C4-2B (cell line): ENCODE results near the gene EIF2B2.

Experiments used
- H3K27ac ChIP-seq: fragments of 450-650 bp; 2 replicates; pipeline ENCODE4 v1.5.1; 2017
- ZFX ChIP-seq: fragments of 450-650 bp; IDR thresholded peaks from 2 replicates; pipeline ENCODE4 v1.6.1; 2017
- TF ChIP-seq, protein P1 (sequence below): fragments of 450-650 bp; conservative IDR thresholded peaks from 2 replicates; pipeline ENCODE4 v1.5.1; 2017; ENCODE audit warnings: mild to moderate bottlenecking

EIF2B2 gene

GRCh38 chr14:75050852-75051555, 48.3 kb downstream of the EIF2B2 start, which contains the start of gene MLH3:
Gene MLH3 (minus strand): TSS chr14:75051467. CDS start chr14:75049655, 1,812 bp downstream.
- TF ChIP-seq, protein P1, sequence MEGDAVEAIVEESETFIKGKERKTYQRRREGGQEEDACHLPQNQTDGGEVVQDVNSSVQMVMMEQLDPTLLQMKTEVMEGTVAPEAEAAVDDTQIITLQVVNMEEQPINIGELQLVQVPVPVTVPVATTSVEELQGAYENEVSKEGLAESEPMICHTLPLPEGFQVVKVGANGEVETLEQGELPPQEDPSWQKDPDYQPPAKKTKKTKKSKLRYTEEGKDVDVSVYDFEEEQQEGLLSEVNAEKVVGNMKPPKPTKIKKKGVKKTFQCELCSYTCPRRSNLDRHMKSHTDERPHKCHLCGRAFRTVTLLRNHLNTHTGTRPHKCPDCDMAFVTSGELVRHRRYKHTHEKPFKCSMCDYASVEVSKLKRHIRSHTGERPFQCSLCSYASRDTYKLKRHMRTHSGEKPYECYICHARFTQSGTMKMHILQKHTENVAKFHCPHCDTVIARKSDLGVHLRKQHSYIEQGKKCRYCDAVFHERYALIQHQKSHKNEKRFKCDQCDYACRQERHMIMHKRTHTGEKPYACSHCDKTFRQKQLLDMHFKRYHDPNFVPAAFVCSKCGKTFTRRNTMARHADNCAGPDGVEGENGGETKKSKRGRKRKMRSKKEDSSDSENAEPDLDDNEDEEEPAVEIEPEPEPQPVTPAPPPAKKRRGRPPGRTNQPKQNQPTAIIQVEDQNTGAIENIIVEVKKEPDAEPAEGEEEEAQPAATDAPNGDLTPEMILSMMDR = no peak
- TF ChIP-seq ZFX = peak; percentile 99
- H3K27ac ChIP-seq = peak within 1 kb of the TSS; percentile 84

- H3K27ac ChIP-seq = peak overlapping the region; percentile 84
- no peak for TF ChIP-seq ZFX
Observed at GRCh38 chr14:75051556-75051899, 48.8 kb downstream of the EIF2B2 start.

GRCh38 chr14:75053396-75054291, 50.9 kb downstream of the EIF2B2 start:
- H3K27ac ChIP-seq = no peak overlapping the region

DNA sequence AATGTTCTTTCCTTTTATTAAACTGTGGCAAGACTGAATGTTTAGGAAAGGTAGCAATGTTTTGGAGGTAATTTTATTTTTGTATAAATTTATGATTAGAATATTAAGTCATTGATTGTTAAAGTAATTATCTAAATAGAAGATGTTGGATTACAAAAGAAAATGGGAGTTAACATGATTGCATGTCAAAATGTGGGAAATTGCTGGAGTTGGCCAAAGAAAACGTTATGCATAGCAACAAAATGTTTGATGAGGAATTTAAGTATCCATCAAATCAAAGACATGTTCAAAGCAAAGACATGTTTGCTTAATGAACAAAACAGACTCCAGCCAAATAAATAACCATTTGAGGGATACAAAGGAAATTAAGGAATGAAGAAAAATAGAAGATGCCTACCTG, 51.7 kb downstream of the EIF2B2 start:
- no peak for TF ChIP-seq ZFX
- TF ChIP-seq, protein P1 = no peak
- no peak overlapping the region for H3K27ac ChIP-seq

More at GRCh38 chr14:75053396-75054291, 50.9 kb downstream of the EIF2B2 start:
- no peak for TF ChIP-seq ZFX
- TF ChIP-seq, protein P1 = no peak

- TF ChIP-seq ZFX = no peak
- TF ChIP-seq, protein P1 = no peak
- no peak overlapping the region for H3K27ac ChIP-seq
Observed at GRCh38 chr14:75059642-75060041, 56.9 kb downstream of the EIF2B2 start.

- H3K27ac ChIP-seq = no peak overlapping the region
- TF ChIP-seq, protein P1 = no peak
- no peak for TF ChIP-seq ZFX
Observed at GRCh38 chr14:75060420-75060819, 57.7 kb downstream of the EIF2B2 start.
